Measurements from ENCODE around the gene HTR3E.
"Not testable (repeated sequence)": the region's sequence is repeated elsewhere in the genome, so short reads cannot be mapped to it uniquely, and the experiment has no call there.

HTR3E gene

DNA sequence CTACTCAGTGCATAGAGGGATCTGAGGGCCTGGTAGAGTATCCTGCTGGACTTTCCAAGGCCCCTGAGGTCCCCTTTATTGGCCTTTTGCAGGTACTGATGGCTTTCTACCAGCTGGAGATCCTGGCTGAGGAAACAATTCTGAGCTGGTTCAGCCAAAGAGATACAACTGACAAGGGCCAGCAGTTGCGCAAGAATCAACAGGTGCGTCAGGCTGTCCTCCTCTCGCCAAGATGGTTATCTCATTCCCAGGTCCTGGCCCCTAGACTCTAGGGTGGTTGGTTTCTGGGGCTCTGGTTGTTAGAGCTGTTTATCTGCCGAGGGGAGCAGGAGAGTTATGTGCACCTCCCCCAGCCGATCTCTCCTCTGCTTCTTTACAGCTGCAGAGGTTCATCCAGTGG lies 47.6 kb downstream of the HTR3E start:
- TF ChIP-seq ZFX (IDR thresholded peaks at IDR 0.05; ENCODE audit: borderline replicate concordance): no peak
- TF ChIP-seq, protein P1, sequence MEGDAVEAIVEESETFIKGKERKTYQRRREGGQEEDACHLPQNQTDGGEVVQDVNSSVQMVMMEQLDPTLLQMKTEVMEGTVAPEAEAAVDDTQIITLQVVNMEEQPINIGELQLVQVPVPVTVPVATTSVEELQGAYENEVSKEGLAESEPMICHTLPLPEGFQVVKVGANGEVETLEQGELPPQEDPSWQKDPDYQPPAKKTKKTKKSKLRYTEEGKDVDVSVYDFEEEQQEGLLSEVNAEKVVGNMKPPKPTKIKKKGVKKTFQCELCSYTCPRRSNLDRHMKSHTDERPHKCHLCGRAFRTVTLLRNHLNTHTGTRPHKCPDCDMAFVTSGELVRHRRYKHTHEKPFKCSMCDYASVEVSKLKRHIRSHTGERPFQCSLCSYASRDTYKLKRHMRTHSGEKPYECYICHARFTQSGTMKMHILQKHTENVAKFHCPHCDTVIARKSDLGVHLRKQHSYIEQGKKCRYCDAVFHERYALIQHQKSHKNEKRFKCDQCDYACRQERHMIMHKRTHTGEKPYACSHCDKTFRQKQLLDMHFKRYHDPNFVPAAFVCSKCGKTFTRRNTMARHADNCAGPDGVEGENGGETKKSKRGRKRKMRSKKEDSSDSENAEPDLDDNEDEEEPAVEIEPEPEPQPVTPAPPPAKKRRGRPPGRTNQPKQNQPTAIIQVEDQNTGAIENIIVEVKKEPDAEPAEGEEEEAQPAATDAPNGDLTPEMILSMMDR (IDR thresholded peaks at IDR 0.05): no peak
- H3K27ac ChIP-seq: peak overlapping the region; percentile 52

DNA sequence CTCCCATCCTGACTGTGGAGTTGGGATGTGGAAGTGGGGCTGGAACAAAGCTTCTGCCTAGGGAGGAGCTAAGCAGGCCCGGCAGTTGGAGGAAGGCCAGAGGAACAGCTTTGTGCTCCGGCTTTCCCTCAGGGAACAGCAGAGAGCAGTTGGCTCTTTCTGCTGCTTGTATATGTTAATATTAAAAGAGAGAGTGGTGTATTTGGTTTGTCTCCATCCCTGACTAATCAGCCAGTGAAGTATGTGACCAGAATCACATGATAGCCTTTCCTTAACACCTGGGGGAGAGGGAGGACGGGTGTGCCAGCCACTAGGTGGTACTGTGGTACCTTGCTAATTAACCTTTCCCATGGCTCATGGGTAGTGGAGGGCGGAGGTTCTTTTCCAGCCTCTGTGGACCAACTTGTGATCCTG lies 48.3 kb downstream of the HTR3E start:
- peak overlapping the region; percentile 52 for H3K27ac ChIP-seq
- TF ChIP-seq, protein P1 (IDR thresholded peaks at IDR 0.05): peak; percentile 80
- TF ChIP-seq ZFX (IDR thresholded peaks at IDR 0.05; ENCODE audit: borderline replicate concordance): no peak

DNA sequence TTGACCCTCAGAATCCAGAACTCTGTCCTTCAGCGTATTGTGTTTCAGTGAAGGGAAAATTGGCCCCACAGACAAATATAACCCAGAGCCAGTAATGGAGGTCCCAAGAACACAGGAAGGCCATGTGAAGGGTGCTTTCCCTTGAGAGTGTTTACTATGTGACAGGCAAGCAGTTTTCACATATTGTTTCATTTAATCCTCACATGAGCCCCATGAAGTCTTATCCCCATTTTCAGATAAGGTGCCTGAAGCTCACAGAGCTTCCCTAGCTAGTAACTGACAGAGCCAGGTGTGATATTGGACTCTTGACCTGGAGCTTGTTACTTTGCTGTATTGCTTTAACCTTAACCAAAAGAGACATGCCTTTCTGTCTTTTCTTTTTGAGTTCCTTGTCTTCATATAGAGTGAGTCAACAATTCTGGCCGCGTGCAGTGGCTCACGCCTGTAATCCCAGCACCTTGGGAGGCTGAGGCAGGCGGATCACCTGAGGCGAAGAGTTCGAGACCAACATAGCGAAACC lies 48.9 kb downstream of the HTR3E start:
- H3K27ac ChIP-seq: peak overlapping the region; percentile 52

DNA sequence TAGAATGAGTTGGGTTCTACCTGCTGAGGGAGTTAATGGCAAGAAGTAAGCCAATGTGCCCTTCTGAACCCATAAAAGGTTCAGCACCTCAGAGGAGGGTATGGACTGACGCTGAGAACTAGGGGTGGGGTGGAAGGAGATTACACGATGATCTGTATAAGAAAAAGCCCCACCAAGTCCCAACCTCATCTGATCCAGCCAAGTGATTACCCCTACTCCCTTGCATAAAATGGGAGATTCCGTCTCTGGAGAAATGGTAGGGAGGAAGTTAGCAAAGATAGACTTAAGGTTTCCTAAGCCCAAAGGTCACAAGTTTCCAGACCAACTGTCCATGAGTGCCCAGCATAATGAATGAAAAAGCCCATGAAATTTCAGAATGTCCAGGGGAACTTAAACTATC lies 51.2 kb downstream of the HTR3E start:
- no peak overlapping the region for H3K27ac ChIP-seq
- TF ChIP-seq ZFX (IDR thresholded peaks at IDR 0.05; ENCODE audit: borderline replicate concordance): no peak
- TF ChIP-seq, protein P1 (IDR thresholded peaks at IDR 0.05): no peak

More for the DNA sequence above, 48.9 kb downstream of the HTR3E start:
- no peak for TF ChIP-seq ZFX (IDR thresholded peaks at IDR 0.05; ENCODE audit: borderline replicate concordance)
- TF ChIP-seq, protein P1 (IDR thresholded peaks at IDR 0.05): no peak

DNA sequence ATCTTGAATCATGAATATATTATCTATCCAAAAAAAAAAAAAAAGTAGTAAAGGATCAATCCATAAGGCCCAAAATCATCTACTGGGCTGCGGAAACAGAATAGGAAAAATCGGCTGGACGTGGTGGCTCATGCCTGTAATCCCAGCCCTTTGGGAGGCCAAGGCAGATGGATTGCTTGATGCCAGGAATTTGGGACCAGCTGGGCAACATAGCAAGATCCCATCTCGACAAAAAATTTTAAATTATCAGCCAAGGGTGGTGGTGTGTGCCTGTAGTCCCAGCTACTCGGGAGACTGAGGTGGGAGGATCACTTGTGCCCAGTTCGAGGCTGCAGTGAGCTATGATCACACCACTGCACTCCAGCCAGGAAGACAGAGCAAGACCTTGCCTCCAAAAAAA lies 52.3 kb downstream of the HTR3E start:
- TF ChIP-seq ZFX (IDR thresholded peaks at IDR 0.05; ENCODE audit: borderline replicate concordance): no peak
- TF ChIP-seq, protein P1 (IDR thresholded peaks at IDR 0.05): no peak

DNA sequence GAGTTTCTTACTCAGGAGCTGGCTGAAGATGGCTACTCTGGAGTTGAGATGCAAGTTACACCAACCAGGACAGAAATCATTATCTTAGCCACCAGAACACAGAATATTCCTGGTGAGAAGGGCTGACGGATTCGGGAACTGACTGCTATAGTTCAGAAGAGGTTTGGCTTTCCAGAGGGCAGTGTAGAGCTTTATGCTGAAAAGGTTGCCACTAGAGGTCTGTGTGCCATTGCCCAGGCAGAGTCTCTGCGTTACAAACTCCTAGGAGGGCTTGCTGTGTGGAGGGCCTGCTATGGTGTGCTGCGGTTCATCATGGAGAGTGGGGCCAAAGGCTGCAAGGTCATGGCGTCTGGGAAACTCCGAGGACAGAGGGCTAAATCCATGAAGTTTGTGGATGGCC lies 52.9 kb downstream of the HTR3E start:
- H3K27ac ChIP-seq: not testable (repeated sequence)
- TF ChIP-seq, protein P1 (IDR thresholded peaks at IDR 0.05): peak; percentile 36

More for the DNA sequence above, 52.3 kb downstream of the HTR3E start:
- no peak overlapping the region for H3K27ac ChIP-seq

DNA sequence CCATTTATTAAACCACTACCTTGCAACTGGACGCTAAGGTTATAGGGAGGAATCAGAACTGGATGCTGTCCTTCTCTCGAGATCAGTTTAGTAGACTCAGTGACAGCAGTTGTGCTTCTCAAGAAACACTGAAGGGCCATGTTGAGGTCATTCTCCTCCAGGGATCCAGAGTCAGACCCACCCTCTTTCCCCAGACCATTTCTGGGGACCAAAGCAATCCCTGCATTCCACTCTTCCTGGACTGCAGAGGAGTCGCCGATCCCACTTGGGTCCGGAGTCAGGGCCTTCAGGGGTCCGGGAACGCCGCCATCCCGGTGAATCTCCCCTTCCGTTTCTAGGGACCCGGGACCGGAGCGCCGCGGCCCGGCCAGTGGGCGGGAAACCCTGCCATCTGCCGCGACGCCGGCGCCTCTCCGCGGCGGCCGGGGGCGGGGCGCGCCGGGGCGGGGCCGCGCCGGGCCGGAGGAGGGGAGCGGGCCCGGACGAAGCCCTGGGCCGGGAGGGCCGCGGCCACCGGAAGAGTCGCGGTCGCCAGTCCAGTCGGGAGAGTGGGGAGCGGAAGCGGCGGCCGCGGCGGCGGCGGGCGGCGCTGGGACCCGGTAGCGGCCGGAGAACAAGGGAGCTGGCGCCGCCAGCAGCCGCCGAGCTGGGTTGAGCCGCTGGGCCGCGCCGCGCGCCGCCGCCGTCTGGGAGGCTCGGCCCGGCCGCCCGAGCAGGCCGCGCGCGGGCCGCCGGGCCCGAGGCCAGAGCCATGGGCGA lies 58.2 kb downstream of the HTR3E start, which contains the start of gene DVL3:
TSS of gene DVL3 (plus strand) at position 493 of the 759 bp plus-strand sequence. CDS start at position 752, 259 bp downstream.
- H3K27ac ChIP-seq: peak within 1 kb of the TSS; percentile 86
- no peak for TF ChIP-seq ZFX (IDR thresholded peaks at IDR 0.05; ENCODE audit: borderline replicate concordance)
- TF ChIP-seq, protein P1 (IDR thresholded peaks at IDR 0.05): no peak
